Raji (cell line): Measurements from ENCODE around the gene POLR2J3.
"Not testable (repeated sequence)": the region's sequence is repeated elsewhere in the genome, so short reads cannot be mapped to it uniquely, and the experiment has no call there.

Source experiments
- POLR2A ChIP-seq: IDR thresholded peaks from 2 replicates; pipeline ENCODE4 v1.6.1; 2011; ENCODE audit warnings: low read depth, low read length, control low read depth; ENCODE audit not compliant: insufficient read depth

The POLR2J3 gene

DNA sequence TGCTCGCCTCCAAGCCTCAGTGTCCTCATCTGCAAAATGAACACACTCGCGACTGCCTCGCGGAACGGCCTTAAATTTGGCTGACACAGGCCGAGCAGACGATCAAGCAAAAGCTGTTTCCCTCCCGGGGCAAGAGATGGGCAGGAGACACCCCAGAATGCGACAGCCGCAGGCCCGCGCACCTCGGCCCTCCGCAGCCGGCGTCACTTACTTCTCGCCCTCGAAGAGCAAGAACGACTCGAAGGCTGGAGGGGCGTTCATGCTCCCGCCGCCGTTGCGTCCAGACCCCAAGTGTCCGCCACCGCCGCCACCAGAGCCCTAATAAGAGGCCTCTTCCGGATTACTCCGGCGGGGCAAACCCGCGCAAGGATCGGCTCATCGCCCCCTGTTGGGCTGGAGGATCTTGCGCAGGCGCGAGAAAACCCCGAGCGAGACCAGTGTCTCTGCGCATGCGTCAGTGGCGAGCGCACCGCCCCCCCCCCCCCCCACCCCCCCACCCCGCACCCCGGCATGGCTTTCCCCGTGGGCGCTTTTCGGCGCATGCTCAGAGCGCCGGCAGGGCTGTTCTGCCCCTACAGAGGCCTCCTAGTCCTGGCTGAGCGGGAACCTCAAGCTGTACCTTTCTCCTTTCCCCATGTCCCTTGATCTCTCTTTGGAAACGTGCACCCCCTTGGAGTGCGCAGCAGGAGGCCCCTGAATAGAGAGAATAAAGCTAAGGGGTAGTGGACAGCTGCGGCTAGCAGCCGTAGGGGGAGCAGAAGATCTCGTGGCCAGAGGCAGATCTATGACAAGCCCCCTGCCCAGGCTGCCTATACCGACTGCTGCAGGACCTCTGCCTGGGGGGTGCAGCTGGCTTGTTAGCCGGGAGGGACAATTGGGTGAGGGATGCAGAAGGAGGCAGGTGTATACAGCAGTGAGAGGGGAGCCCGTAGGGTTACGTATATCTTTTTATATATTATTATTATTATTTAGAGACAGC, at the start of gene POLR2J3:
Gene POLR2J3, minus strand, starts transcription at position 323 of the 979 bp plus-strand sequence. Its CDS starts 62 bp downstream, at position 261.
- peak; percentile 58 for TF ChIP-seq POLR2A

DNA sequence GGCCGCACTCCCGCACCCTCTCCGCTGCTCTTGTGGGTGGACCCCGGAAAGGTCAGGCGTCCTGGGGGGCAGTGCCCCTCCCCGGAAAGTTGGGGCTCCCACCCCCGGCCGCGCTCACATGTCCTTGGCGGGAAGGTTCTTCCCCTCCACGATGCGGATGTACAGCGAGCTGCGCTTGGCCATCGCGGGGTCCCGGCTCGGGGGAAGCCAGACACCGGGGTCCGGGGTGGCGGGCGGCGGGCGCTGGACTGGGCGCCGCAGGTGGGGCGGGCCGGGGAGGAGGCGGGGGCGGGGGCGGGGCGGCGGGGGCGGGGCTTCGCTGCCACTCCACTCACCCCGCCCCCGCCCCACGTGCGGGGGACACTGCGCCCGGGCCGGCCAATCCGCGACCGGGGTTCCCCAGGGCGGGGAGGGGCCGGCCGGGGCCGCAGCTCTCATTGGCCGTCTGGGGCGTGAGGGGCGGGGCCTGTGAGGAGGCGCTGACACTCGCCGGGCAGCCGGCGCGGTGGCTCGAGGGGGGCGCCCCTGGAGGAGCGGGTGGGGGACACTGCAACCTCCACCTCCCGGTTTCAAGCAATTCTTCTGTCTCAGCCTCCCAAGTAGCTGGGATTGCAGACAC, 44.2 kb upstream of the POLR2J3 start, which contains the start of gene RASA4:
Gene RASA4, minus strand, starts transcription at position 250 of the 619 bp plus-strand sequence. Its CDS starts 67 bp downstream, at position 183.
- not testable (repeated sequence) for TF ChIP-seq POLR2A

DNA sequence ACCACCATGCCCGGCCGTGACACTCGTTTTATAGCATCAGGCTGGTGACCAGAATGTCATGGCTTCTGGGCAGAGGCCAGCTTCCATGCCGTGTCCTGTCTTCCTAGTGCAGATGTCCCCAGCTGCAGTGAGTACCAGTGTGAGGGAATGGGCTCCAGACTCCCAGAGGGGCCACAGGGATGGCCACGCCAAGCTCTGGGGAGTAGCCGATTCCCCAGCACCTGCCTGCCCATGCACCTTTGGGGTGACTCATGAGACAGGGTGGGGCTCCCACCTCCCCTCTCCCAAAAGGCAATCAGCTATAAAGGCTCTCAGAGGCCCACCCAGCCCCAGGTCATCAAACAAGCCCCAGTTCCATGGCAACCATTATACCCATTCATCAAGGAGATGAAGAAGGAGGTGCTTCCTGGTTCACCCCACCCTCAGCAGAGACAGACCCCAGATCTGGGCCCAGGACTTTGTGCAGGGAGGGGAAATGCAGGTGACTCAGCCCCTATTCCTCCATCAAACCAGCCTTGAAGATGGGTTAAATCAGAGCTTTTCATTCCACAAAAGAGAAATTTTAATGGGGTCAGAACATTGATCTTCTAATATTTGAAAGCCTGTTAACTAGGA, 21.5 kb downstream of the POLR2J3 start, which contains the start of gene SPDYE2:
Gene SPDYE2, plus strand, starts transcription at position 419 of the 615 bp plus-strand sequence. CDS start 2,030 bp downstream, outside the sequence.
- not testable (repeated sequence) for TF ChIP-seq POLR2A

DNA sequence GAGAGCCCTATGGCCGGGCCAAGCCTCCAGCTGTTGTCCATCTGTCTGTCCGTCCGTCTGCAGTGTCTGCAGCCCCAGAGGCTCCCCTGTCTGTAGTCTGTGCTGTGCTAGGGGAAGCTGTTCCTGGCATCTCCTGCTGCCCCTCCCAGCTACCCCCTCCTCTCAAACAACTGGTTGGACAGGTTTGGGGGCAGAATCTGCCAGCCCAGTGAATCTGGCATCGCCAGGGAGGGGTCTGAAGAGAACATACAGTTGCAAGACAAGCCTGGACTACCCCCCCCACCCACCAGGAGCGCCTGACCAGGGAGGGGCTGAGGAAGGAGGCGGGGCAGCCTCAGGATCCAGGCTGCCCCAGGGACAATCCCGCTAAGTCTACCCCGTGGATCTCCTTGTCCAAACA, 28.8 kb downstream of the POLR2J3 start, which contains the start of gene UPK3BL2:
Gene UPK3BL2, minus strand, starts transcription at position 101 of the 400 bp plus-strand sequence. Its CDS starts 60 bp downstream, at position 41.
- TF ChIP-seq POLR2A: not testable (repeated sequence)

DNA sequence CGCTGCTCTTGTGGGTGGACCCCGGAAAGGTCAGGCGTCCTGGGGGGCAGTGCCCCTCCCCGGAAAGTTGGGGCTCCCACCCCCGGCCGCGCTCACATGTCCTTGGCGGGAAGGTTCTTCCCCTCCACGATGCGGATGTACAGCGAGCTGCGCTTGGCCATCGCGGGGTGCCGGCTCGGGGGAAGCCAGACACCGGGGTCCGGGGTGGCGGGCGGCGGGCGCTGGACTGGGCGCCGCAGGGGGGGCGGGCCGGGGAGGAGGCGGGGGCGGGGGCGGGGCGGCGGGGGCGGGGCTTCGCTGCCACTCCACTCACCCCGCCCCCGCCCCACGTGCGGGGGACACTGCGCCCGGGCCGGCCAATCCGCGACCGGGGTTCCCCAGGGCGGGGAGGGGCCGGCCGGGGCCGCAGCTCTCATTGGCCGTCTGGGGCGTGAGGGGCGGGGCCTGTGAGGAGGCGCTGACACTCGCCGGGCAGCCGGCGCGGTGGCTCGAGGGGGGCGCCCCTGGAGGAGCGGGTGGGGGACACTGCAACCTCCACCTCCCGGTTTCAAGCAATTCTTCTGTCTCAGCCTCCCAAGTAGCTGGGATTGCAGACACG, 54.7 kb downstream of the POLR2J3 start, which contains the start of gene RASA4B:
Gene RASA4B, minus strand, starts transcription at position 228 of the 598 bp plus-strand sequence. Its CDS starts 67 bp downstream, at position 161.
- not testable (repeated sequence) for TF ChIP-seq POLR2A
